G401.6 (cell line): ENCODE measurements around the gene CRHBP.
"Not testable (repeated sequence)": the region's sequence is repeated elsewhere in the genome, so short reads cannot be mapped to it uniquely, and the experiment has no call there.

ENCODE experiments used
- FAIRE-seq: peaks from 2 replicates; lab custom pipeline; 2012; peaks lifted over from hg19 to GRCh38; lab: Jason Lieb, UNC

Gene CRHBP, protein sequence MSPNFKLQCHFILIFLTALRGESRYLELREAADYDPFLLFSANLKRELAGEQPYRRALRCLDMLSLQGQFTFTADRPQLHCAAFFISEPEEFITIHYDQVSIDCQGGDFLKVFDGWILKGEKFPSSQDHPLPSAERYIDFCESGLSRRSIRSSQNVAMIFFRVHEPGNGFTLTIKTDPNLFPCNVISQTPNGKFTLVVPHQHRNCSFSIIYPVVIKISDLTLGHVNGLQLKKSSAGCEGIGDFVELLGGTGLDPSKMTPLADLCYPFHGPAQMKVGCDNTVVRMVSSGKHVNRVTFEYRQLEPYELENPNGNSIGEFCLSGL

GRCh38 chr5:76952795-76953536, at the start of gene CRHBP:
Gene CRHBP (plus strand): TSS chr5:76953045. CDS start chr5:76953135, 90 bp downstream.
- no peak for FAIRE-seq

DNA sequence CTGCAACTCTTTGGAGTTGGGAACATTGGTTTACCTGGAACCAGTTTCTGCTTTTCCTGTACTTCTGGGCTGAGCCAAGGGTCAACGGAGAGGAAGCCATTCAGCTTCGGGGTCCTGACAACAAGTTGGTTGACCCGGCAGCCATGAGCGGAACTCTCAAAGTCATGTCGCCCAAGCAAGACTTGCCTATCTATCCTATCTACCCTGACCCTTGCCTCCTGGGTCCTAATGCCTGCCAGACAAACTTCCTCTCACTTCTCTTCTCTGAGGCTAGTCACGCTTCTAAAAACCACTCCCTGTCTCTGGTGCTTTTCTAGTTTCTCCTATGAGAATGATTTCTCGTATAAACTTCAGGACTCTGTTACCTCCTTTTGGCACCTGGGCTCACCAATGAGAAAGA, 44.7 kb upstream of the CRHBP start:
- FAIRE-seq = no peak

DNA sequence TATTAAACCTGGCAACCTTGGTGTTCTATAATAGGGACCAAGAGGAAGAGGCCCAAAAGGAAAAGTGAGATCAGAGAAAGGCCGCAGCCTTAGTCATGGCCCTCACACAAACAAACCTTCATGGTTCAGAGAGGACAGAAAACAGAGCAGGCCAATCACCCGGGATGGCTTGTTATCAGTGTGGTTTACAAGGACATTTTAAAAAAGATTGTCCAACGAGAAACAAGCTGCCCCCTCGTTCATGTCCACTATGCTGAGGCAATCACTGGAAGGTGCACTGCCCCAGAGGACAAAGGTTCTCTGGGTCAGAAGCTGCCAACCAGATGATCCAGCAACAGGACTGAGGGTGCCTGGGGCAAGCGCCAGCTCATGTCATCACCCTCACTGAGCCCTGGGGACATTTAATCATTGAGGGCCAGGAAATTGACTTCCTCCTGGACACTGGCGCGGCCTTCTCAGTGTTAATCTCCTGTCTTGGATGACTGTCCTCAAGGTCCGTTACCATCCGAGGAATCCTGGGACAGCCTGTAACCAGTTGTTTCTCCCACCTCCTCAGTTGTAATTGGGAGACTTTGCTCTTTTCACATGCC, 42.4 kb upstream of the CRHBP start:
- FAIRE-seq = not testable (repeated sequence)

DNA sequence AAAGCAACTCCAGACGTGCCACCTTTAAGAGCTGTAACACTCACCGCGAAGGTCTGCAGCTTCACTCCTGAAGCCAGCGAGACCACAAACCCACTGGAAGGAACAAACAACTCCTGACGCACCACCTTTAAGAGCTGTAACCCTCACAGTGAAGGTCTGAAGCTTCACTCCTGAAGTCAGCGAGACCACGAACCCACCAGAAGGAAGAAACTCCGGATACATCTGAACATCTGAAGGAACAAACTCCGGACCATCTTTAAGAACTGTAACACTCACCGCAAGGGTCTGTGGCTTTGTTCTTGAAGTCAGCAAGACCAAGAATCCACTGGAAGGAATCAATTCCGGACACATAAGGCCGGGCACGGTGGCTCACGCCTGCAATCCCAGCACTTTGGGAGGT, 38.2 kb upstream of the CRHBP start:
- FAIRE-seq = not testable (repeated sequence)

- no peak for FAIRE-seq
Measured at GRCh38 chr5:76918539-76918938, 34.3 kb upstream of the CRHBP start.

DNA sequence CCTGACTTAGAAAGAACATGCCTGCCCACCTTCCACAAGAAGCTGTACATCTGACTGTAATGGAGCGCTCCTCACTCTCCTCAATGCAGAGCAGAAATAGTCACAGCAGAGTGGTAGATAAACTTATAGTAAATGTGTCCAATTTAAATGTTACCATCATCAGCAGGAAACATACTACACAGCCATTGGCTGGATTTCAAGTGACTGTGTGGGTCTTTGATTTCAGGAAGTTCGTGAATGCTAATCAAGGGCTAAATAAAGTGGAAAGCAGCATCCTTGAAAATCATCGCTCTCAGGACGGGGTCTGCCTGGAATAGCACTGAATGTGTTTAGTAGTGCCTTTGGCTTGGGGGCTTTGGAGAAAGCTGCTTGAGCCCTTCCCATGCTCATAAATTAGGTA, 32.4 kb upstream of the CRHBP start:
- FAIRE-seq = no peak

DNA sequence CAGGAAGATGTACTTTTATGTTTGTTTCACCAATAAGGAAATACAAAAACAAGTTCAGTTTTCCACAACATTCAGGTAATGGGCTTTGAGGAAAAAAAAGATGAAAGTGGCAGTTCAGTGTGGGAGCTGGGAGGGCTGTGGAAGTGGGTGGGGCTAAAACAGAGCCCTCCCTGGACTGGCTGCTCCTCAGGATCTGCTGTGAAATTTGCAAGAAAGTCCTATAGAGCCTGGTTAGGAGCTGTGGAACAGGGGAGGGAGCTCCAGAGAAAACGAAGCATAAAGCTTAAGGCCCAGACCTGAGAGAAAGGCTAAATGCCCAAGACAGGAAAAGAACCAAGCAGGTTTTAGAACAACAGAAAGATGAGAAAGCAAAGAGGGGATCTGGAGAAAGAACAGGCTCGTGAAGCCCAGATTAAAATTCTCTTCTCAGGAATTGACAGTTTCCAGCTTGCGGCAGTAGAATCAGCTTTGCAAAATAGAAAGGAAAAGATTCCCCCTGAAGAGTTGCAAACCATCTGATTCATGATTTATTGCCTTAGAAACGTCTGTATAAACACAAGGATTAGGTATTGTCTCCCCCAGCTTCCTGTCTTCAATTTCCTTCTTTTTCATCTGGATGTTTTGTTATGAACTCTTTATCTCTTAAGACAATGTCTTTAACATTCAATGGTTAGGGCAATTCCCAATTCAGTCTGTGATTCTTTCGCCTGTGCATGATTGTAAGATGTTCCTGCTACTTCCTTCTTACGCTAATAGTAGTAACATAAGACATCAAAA, 26.3 kb upstream of the CRHBP start:
- no peak for FAIRE-seq

DNA sequence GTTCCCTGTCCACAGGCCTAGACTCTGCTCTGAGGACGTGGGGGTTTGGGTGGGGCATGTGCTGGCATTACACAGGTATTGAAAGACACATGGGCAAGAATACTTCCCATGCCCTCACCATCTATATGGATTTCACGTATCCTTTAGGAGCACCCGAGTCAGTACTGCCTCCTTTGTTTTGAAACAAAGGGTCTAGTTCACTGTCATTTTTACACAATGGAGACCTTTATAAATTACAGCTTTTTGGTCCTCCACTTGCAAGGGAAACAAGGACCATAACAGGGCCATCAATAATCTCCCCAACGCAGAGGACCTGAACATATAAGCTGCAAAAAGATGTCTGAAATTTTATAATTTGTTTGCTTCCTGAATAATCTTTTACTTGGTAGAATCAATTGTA, 24.9 kb upstream of the CRHBP start:
- FAIRE-seq = no peak

DNA sequence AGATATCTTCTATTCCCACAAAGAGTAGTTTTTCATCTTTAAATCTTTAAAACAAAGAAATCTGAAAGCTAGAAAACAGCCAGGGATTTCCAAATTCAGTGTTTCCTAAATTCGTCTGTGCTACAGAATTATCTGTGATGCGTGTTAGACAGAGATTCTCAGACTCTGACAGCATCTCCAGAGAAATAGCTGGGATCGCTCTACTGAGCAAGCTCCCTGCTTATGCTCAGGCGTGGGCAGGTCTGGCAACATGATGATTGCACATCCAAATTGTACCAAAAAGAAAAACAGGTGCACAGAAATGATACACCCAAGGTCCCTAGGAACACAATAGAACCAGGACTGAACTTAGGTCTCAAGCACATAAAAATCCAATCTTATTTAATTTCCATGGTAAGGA, 22.8 kb upstream of the CRHBP start:
- no peak for FAIRE-seq

DNA sequence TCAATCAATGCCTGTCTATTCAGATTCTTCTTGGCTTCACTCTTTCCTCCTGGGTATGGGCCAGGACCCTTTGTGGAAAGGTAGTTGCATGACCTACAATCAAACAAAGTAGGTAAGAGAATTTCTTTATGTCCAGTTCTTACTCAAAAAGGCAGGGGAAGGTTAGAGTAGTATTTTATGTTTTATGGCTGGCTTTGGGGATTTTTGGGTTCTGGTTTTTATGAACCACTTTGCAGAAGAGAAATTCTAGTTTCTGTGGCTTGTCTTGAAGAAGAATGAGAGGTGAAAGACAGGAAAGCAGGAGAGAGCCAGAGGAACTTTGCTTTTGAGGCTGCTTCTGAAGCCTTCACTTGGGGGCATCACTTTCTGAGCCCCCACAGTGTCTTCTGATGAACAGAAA, 14.7 kb upstream of the CRHBP start:
- FAIRE-seq = no peak

- FAIRE-seq = no peak
Measured at GRCh38 chr5:76941000-76941399, 11.8 kb upstream of the CRHBP start.

- no peak for FAIRE-seq
Measured at GRCh38 chr5:76941442-76941841, 11.4 kb upstream of the CRHBP start.

GRCh38 chr5:76942581-76942980, 10.3 kb upstream of the CRHBP start:
- no peak for FAIRE-seq

DNA sequence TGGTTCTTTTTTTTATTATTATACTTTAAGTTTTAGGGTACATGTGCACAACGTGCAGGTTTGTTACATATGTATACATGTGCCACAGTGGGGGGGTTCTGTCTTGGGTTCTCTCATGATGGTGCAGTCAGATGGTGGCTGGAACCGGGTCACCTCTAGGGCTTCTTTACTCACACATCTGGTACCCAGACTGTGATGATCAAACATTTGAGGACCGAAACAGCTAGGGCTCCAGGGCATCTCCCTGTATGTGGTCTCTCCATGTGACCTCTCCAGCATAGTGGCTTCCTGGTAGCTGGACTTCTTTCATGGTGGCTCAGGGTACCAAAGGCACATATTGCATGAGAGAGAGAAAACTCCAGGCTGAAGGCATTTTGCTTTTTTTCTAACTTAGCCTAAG, 9.8 kb upstream of the CRHBP start:
- no peak for FAIRE-seq

- no peak for FAIRE-seq
Measured at GRCh38 chr5:76944638-76945037, 8.2 kb upstream of the CRHBP start.

- not testable (repeated sequence) for FAIRE-seq
Measured at GRCh38 chr5:76945238-76945637, 7.6 kb upstream of the CRHBP start.

- FAIRE-seq = no peak
Measured at GRCh38 chr5:76946090-76946489, 6.8 kb upstream of the CRHBP start.

DNA sequence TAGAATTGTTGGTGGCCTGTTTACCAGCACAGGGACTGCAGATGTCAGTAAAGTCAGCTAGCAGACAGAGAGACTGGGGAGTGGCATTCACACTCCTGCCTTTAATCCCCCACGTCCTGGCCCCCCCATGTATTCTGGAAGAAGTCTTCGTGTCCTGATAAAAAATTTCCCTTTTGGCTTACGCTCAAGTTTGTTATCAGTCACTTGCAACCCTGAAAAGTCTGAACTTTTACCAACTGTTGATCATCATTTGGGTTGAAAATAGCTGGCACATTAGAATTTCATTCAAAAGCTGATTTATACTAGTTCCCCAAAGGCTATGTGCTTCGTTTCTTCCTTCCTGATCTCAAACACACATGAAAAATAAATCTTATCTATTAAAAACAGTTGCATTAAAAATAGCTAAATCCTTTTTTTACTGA, 5.8 kb upstream of the CRHBP start:
- no peak for FAIRE-seq

GRCh38 chr5:76953551-76954382, 922 bp downstream of the CRHBP start:
- no peak for FAIRE-seq

DNA sequence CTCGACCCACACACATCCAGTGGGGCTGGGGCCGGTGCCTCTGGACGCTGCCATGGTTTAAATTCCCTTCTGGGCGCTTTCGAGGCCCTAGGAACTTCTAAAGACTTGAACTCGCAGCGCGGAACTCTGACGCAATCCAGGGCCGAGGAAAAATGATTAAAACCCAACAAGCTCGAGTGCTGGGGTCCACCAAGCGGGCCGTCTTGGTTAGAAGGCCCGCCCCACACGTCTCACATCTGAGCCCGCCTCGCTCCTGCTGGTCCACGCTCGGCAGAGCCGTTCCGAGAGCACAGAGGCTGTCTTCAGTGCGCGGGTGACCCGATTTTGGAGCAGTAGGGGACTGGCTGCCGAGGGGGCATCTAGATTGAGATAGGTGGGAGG, 1.5 kb downstream of the CRHBP start:
- FAIRE-seq = no peak

DNA sequence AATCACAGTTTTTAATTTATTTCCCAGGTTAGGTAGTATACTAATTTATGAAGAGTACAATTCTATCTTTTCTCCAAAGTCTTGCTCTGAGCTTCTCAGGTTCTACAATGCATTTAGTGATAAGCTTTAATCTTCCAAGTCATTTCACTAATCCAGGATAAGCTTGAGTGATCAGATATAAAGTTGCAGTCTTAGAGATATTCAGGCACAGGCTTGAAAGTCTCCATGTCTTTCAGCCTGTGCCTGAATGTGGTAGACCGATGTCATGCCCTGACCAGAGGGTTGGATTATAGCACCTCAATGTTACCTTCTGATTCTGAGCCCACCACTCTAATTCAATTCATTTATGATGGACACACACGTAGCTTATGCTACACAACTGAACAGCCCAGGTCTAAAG, 3.2 kb downstream of the CRHBP start:
- FAIRE-seq = no peak
